HG03457 (cell line): ENCODE data around the gene JARID2.

ENCODE experiments used
- ATAC-seq: cut with Tn5 transposase; IDR thresholded peaks from one replicate; pipeline ENCODE4 v1.9.1; 2021; ENCODE audit warnings: moderate number of reproducible peaks; ENCODE audit not compliant: unreplicated experiment

The JARID2 gene

DNA sequence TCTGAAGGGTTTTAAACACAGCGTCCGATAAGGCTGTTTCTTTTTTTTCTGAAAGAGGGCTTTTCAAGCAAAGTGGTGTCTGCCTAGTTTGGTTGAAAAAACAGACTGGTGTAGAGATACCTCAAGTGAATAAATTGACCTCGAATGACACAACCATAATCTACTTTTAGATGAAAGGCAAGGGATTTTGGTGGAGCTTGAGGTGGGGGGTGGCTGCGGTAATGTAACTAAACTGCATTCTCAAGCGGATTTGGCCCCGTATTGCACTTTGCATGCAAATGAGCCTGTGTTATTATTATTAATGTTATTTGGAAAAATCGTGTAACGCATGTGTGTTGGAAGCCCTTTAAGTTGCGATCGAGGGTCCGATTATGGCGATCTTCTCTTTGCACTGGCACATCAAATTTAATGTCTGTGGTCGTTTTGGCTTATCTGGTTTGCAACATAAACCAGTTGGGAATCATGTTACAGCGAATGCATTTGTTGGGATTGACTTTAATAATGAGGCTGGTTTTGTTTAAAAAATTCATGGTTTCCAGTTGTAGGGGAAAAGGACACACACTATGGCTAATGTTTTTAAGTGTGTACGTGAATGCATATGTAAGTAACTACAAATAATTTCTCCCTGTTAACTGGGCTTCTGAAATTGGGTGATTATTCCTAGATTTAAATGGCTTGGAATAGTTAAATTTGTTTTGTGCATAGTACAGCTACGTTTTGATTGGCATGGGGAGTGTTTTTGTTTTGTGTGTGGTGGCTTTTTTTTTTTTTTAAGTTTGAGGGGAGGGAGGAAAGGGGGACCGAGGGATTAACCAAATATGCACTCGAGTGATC lies 1.0 kb downstream of the JARID2 start:
- no peak for ATAC-seq

GRCh38 chr6:15247500-15248450 lies 1.9 kb downstream of the JARID2 start:
- no peak for ATAC-seq

- ATAC-seq, result peak; percentile 20
These were observed 2.8 kb downstream of the JARID2 start for GRCh38 chr6:15248451-15249370.

GRCh38 chr6:15249371-15250019 lies 3.6 kb downstream of the JARID2 start:
- no peak for ATAC-seq

DNA sequence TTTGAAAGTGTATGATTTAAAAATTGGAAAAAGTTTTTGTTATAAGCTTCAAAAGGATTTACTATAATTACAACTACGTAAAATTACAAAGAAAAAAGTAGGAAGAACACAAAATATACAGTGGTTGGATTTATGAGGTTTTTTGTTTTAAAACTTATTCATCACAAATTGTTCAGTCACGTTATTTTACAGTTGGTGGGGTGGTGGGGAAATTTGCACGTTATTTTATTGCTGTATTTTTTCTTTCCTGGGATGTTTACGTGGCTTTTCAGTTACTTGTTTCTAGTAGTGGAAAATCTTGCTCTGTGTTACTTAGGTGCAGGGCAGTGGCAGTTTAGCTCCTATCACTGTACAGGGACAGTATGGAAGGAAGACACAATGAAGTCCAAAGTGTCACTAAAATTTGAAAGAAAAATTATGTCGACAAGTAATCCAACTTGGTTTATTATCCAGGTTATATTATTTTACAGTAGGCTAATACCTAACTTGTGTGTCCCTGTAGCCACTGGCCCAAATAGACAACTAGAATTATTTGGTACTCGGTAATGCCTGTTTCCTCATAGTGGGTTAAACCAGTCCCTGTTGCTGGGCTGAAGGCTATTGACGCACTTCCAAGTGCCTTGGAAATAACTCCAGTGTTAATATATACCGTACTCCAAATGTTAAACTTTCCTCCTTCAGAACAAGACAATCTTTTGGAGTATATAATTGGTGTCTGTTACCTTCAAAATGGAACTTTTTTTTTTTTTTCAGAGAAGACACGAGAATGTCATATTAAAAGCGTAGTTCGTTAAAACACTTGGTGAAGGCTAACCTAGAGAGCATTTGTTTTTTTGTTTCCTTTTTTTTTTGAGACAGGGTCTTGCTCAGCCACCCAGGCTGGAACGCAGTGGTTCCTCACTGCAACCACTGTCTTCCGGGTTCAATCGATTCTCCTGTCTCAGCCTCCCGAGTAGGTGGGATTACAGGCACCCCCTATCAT lies 4.6 kb downstream of the JARID2 start:
- no peak for ATAC-seq

DNA sequence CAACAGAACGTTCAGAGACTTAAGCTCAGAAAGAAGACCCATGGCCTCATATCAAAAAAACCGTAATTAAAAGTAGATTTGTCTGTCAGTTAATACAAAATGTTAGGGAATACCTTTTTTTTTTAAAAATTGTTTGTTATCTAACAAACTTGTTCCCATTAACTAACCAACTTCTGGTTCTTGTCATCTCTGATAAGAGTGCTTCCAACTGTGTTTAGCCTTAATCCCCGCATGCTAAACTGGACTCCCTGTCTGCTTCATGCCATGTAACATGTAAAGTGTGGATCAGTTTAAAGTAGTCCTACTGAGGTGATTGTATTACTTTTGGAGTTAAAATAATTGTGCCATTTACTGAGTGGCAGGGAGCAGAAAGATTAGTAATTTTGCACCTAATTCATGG lies 6.3 kb downstream of the JARID2 start:
- no peak for ATAC-seq

GRCh38 chr6:15253203-15254022 lies 7.5 kb downstream of the JARID2 start:
- ATAC-seq, result no peak

DNA sequence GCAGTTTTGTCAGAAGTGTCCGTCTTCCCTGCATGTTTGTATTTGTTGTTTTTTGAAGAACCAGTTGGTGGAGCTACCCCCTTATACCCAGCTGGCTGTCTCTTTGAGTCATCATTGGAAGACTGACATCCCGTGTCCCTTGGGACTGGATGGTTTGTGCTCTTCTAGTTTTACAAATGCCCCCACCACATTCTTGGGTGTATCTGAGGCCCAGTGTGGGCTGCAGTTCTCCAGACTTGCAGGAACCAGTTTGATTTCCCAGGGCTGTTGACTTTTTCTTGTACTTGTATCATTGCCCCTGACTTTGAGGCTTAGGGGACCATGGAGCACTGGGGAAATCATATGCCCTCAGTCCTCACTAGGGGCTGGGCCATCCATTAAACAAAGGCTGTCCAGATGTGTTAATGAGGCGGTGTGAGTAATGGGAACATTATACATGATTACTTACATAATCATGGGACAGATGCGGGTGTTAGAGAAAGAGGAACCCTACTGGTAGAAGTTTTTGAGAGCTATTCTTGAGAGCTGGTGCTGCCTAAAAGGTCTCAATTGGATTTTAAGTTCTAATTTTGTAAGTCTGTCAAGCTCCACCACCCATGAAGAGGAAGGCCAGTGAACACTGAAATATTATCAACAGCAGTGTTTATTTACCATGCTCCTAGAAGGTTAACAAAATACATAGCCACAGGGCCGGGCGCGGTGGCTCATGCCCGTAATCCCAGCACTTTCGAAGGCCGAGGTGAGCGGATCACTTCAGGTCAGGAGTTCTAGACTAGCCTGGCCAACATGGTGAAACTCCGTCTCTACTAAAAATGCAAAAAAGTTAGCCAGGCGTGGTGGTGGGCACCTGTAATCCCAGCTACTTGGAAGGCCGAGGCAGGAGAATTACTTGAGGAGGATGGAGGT lies 8.5 kb downstream of the JARID2 start:
- no peak for ATAC-seq

DNA sequence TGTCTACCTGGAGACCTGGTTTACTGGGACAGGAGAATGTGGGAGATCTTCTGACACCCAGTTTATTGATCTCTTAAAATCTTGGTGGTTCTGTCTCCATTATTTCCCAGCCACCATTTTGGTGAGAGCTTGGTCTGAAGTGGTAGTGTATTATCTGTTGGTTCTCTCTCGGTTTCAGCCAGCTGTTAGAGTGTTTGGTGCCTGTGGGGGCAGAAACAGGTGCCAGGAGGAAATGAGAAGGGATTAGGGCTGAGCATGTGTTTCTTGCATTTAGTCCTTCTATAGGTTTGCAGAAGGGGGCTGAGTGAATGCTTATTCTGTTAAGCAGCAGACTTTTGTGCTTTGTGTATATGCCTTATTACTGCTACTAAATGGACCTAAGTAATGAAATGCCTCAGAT lies 9.6 kb downstream of the JARID2 start:
- ATAC-seq, result peak; percentile 52

DNA sequence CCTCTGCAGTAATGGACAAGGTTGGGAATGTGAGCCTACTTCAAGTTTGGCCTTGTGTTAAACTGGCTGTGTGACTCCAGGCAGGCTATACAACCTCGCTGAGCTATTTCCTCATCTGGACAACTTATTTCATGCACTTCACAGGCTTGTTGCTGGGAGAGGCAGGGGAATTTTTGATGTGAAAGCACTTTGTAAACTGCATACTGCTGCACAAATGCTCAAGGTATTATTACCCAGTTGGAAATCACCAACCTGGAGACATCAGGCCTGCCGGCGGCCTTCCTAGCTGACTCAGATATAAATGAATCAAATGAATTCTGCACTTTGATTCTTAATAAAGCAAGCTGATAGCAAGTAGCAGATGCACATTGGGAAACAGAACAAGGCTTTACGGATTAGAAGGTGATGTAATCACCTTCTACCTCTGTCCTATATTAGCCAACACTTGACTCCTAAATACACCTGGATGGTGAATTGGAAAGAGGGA lies 10.1 kb downstream of the JARID2 start:
- no peak for ATAC-seq

GRCh38 chr6:15256538-15257271 lies 10.8 kb downstream of the JARID2 start:
- no peak for ATAC-seq

- no peak for ATAC-seq
These were observed 11.7 kb downstream of the JARID2 start for GRCh38 chr6:15257357-15258132.

GRCh38 chr6:15259766-15260098 lies 13.9 kb downstream of the JARID2 start:
- no peak for ATAC-seq

- no peak for ATAC-seq
These were observed 14.4 kb downstream of the JARID2 start for GRCh38 chr6:15260099-15260821.

DNA sequence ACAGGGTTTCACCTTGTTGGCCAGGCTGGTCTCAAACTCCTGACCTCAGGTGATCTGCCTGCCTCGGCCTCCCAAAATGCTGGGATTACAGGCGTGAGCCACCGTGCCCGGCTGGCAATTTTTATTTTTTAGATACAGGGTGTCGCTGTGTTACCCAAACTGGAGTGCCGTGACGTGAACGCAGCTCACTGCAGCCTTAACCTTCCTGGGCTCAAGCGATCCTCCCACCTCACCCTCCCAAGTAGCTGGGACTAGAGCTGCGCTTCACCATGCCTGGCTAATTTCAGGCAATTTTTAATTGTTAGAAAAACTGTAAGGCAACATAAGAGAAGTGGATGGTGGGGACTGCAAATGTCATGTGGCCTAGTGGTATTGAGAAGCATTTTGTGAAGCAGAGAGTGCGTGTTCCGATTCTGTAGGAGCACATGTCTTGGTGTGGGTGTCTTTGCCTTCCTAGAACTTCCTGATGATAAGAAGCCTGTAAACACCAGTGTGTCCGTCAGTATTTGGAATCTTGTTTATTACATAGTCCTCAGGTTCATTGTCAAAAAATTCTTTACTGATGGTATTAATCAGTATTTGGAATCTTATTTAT lies 18.0 kb downstream of the JARID2 start:
- ATAC-seq, result no peak
